Smooth muscle cell (in vitro differentiated cells): Measurements from ENCODE around the gene ACAN. TPM values are rescaled to one million over a fixed set of nuclear protein-coding genes. Genes with fewer than 3 reads are reported as not detected.

Source experiments
- DNase-seq: peaks from one replicate; lab custom pipeline; 2025; ENCODE audit not compliant: unreplicated experiment; lab: John Stamatoyannopoulos, UW
- H2AFZ ChIP-seq: fragments of 200-600 bp; sonication (generic); 2 replicates; pipeline ENCODE4 v1.6.0; 2016; ENCODE audit warnings: antibody characterized with exemption, low read depth, mild to moderate bottlenecking
- H3F3A ChIP-seq: fragments of 200-600 bp; sonication (generic); 2 replicates; pipeline ENCODE4 v1.6.0; 2017; ENCODE audit warnings: antibody characterized with exemption, low read depth
- H3K27ac ChIP-seq: fragments of 200-600 bp; sonication (generic); 2 replicates; pipeline ENCODE4 v1.5.1; 2016; ENCODE audit warnings: low read depth, mild to moderate bottlenecking
- H3K27me3 ChIP-seq: fragments of 200-600 bp; sonication (generic); 2 replicates; pipeline ENCODE4 v1.6.1; 2016; ENCODE audit warnings: low read depth, mild to moderate bottlenecking
- H3K36me3 ChIP-seq: fragments of 200-600 bp; sonication (generic); 2 replicates; pipeline ENCODE4 v1.5.1; 2016; ENCODE audit warnings: low read depth
- H3K4me1 ChIP-seq: fragments of 200-600 bp; sonication (generic); 2 replicates; pipeline ENCODE4 v1.5.1; 2016; ENCODE audit warnings: low read depth
- H3K4me2 ChIP-seq: fragments of 200-600 bp; sonication (generic); 2 replicates; pipeline ENCODE4 v1.6.0; 2016; ENCODE audit warnings: mild to moderate bottlenecking
- H3K4me3 ChIP-seq: fragments of 200-600 bp; sonication (generic); 2 replicates; pipeline ENCODE4 v1.5.1; 2016; ENCODE audit warnings: mild to moderate bottlenecking
- H3K79me2 ChIP-seq: fragments of 200-600 bp; sonication (generic); 2 replicates; pipeline ENCODE4 v1.6.0; 2016; ENCODE audit warnings: low read depth, mild to moderate bottlenecking
- H3K9ac ChIP-seq: fragments of 200-600 bp; sonication (generic); 2 replicates; pipeline ENCODE4 v1.6.0; 2016; ENCODE audit warnings: low read depth
- H3K9me3 ChIP-seq: fragments of 200-600 bp; sonication (generic); replicated peaks from 2 replicates; pipeline ENCODE4 v1.5.1; 2016; ENCODE audit warnings: low read depth
- H4K20me1 ChIP-seq: fragments of 200-600 bp; sonication (generic); 2 replicates; pipeline ENCODE4 v1.6.0; 2016; ENCODE audit warnings: low read depth
- CTCF ChIP-seq: fragments of 200-600 bp; sonication (generic); IDR thresholded peaks from 2 replicates; pipeline ENCODE4 v1.5.1; 2017; ENCODE audit warnings: borderline replicate concordance, mild to moderate bottlenecking, antibody characterized with exemption; ENCODE audit not compliant: insufficient read depth, poor library complexity, severe bottlenecking
- WGBS: methylation state at CpG from one replicate; pipeline ENCODE4 v1.1.7; 2016; ENCODE audit warnings: low lambda C conversion rate; 5-methylcytosine and 5-hydroxymethylcytosine counted together
- polyA plus RNA-seq: library from polyadenylated mRNA; unstranded; fragments of >200 nt; fragmentation: Nextera tagmentation; extraction: Ambion mirVana; gene quantifications from 2 replicates; pipeline ENCODE4 v1.2.1, GENCODE V29; 2016
- total RNA-seq: library from RNA; depleted of rRNA; stranded (reverse); fragments of >200 nt; gene quantifications from 2 replicates; pipeline ENCODE4 v1.2.3, GENCODE V29; 2014

ACAN gene
- total and polyA plus RNA-seq, 2 experiments from 2014 or later = not detected

GRCh38 chr15:88908697-88909621, 105.7 kb downstream of the ACAN start:
- Histone ChIP-seq H4K20me1 (peaks cover 78% of the 10 kb centered on the region), H3F3A (no peaks in the 10 kb centered on the region), H2AFZ (no peak overlapping the region), H3K27ac (peak overlapping the region; percentile 15), H3K27me3 (no peaks in the 10 kb centered on the region), H3K4me1 (peaks cover 19% of the 10 kb centered on the region), H3K4me3 (no peak overlapping the region), H3K9ac (peak overlapping the region; percentile 11), H3K36me3 (no peaks in the 10 kb centered on the region), H3K9me3 (no peaks in the 10 kb centered on the region), H3K4me2 (peak overlapping the region; percentile 11), H3K79me2 (peaks cover 22% of the 10 kb centered on the region)
- 82% methylated on average over 16 of the region's 16 CpGs for WGBS
- DNase-seq = no peak
- TF ChIP-seq CTCF = no peak

GRCh38 chr15:88909956-88910831, 107.0 kb downstream of the ACAN start:
- 88% methylated on average over 12 of the region's 12 CpGs for WGBS
- no peak overlapping the region for H3K4me2 ChIP-seq
- no peak for TF ChIP-seq CTCF
- peaks cover 22% of the 10 kb centered on the region for H3K79me2 ChIP-seq
- no peaks in the 10 kb centered on the region for H3K36me3 ChIP-seq
- no peak overlapping the region for H3K9ac ChIP-seq
- H4K20me1 ChIP-seq = peaks cover 67% of the 10 kb centered on the region
- peaks cover 19% of the 10 kb centered on the region for H3K4me1 ChIP-seq
- H3K27me3 ChIP-seq = no peaks in the 10 kb centered on the region
- no peak overlapping the region for H3K4me3 ChIP-seq
- no peaks in the 10 kb centered on the region for H3K9me3 ChIP-seq
- no peak overlapping the region for H3K27ac ChIP-seq
- H3F3A ChIP-seq = no peaks in the 10 kb centered on the region
- H2AFZ ChIP-seq = no peak overlapping the region
- no peak for DNase-seq

- peaks cover 52% of the 10 kb centered on the region for H4K20me1 ChIP-seq
- H3K4me1 ChIP-seq = peaks cover 19% of the 10 kb centered on the region
- H3K4me2 ChIP-seq = peak overlapping the region; percentile 94
- TF ChIP-seq CTCF = no peak
- peak overlapping the region; percentile 95 for H3K9ac ChIP-seq
- H3K36me3 ChIP-seq = no peaks in the 10 kb centered on the region
- peak overlapping the region; percentile 95 for H3K4me3 ChIP-seq
- no peak overlapping the region for H2AFZ ChIP-seq
- peak overlapping the region; percentile 95 for H3K27ac ChIP-seq
- H3K9me3 ChIP-seq = no peaks in the 10 kb centered on the region
- no peaks in the 10 kb centered on the region for H3F3A ChIP-seq
- WGBS = 3% methylated on average over 5 of the region's 5 CpGs
- no peak for DNase-seq
- peaks cover 22% of the 10 kb centered on the region for H3K79me2 ChIP-seq
- H3K27me3 ChIP-seq = no peaks in the 10 kb centered on the region
Measured at GRCh38 chr15:88911766-88912118, 108.5 kb downstream of the ACAN start.
